SKM-1 treated with dmso at 0.1 percent for 144 hours (cell line): Measurements from ENCODE around the gene CHD3.
A peak's percentile ranks its signal among the peaks of the same experiment; 100 is the strongest.
"Not testable (repeated sequence)": the region's sequence is repeated elsewhere in the genome, so short reads cannot be mapped to it uniquely, and the experiment has no call there.

Experiments used
- DNase-seq: peaks from one replicate; lab custom pipeline; 2025; ENCODE audit not compliant: unreplicated experiment; lab: John Stamatoyannopoulos, UW

The CHD3 gene

DNA sequence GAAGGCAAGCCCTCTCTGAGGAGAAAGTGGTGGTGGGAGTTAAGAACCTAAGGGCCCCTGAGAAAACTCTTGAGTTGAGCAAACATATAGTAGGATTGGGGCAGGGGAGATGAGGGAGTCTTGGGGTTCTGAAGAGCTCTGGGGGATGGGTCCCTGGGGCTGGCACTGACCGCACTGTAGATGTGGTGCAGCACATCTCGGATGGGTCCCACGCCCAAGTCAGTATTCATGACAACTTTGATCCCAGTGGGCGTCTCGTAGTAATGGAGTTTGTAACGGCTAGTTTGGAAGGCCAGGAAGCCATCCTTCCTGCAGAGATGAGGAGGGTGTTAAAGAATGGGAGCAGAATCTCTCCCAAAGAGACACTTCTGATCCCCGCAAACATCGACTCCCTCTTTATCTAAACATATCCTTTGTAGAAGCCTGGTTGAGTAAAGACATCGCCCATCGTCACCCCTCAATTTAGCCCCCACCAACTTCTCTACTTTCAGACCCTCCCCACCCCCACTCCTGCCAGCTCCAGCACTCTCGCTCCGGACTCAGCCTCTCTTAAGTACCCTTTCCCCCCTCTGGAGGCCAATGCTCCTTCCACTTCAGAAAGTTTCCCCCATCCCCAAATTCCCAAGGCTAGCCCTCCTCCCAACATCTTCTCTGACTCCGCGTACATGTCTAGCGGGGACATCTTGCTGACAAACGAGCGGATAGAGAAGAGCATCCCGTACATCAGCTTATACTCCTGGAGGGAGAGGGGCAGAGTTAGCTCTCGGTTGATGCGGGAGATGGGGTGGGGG lies 42.4 kb downstream of the CHD3 start:
- DNase-seq = no peak

DNA sequence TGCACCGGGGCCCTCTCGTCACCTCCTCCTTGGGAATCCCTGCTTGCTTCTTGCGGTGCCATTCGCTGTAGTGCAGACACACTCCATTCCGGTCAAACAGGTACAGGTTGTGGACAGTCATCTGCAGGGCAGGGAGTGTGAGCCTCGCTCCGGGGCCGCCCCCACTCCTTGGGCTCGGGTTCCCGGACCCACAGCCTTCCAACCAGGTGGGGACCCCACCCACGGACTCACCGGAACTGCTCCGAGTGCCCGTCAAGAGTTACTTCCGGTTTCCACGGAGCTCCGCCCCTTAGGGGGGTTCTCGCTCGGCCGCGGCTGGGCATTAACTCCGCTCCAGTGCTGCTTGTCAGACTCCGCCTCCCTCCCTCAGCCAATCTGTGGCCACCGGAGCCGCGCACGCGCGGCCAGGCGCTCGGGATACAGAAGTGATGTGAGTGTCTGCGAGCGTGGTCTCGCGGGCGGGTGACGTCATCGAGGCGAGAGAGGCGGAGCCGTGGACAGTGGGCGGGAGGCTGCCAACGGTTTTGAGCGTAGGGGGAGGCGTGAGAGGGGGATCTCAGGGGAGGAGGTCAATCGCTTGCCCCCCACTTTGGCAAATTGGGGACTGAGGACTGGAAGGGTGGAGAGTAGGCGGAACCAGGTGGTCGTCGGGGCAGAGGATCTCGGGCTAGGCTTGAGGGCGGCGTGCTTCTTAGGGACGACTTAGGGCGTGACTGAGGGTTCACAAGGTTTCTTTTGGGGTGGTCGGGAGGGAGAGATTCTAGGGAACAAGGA lies 43.3 kb downstream of the CHD3 start, which contains the start of the genes CNTROB and TRAPPC1:
CNTROB (plus strand) TSS at position 498 of the 774 bp plus-strand sequence. CDS start 874 bp downstream, outside the sequence.
TRAPPC1 (minus strand) TSS at position 238 of the 774 bp plus-strand sequence; CDS start at position 121, 117 bp downstream.
- DNase-seq = peak; percentile 93

DNA sequence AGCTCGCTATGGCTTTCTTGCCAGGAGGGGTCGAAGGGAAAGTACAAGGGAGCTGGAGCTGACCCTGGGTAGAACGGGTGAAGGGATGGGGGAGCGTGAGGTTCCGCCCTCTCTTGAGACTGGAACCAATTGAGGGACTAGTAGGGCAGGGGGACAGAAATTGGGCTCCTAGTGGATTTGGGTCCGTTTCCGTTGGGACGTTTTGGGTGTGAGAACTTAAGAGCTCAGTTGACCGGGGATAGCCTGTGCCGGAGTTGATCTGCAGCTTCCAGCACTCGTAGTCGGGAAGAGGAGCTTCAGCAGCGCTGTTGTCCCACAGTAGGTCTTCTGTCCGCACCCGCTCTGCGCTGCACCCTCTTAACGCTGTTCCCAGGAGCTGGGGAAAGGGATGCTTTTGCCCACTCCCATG lies 43.9 kb downstream of the CHD3 start:
- DNase-seq = no peak

DNA sequence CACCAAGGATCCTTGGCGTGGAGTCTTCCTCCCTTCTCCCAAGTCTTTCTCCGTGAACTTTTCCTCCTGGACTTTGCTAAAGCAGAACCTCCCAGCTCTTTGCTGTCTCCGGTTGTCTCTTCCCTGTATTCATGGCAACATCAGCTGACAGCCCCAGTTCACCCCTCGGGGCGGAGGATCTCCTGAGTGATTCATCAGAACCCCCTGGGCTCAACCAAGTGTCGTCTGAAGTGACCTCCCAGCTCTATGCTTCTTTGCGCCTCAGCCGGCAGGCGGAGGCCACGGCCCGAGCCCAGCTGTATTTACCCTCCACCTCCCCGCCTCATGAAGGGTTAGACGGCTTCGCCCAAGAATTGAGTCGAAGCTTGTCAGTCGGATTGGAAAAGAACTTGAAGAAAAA lies 44.4 kb downstream of the CHD3 start:
- DNase-seq = no peak

DNA sequence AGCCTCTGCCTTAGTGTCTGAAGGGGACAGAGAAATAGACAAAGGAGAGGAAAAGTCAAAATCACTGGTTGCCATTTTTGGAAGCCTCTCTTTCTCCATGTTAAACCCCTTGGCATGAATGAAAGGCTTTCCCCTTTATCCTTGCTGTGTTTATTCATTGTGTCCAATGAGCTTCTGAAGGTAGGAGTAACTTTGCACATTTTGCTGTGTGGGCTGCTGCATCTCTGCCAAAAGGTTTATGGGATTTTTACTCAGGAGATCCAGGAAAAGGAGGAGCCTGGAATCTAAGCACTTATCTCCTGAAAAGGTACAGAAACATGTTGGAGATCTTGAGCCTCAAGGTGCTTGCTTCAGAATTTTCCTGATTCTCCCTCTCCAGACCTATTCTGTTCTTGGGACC lies 47.3 kb downstream of the CHD3 start:
- DNase-seq = no peak

DNA sequence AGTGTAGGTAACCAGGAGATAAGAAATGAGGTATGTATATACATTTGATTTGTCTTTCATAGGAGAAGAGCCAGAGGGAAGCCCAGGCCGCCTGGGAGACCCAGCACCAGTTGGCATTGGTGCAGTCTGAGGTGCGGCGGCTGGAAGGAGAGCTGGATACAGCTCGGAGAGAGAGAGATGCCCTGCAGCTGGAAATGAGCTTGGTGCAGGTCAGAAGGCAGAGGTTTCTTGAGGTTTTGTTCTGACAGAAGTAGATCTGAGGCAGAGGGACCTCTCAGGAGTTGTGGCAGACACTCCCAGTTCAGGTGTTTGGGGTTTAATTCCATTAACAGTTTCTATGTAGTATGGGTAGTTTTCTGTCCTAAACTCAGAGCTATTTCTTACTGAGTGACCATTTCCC lies 51.4 kb downstream of the CHD3 start:
- no peak for DNase-seq

DNA sequence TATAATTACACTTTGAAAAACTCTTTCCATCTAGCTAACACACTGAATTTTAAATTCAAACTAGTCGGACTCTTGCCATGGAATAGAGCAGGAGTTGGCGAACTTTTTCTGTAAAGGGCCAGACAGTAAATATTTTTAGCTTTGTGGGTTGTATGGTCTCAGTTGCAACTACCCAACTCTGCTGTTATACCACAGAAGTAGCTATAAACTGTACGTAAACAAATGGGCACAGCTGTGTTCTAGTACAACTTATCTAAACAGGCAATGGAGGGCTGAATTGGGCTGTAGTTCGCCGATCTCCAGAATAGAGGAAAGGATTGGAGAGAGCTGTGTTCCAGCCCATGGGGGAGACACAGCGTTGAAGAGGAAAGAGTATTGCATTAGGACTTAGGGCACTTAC lies 52.2 kb downstream of the CHD3 start:
- DNase-seq = no peak

DNA sequence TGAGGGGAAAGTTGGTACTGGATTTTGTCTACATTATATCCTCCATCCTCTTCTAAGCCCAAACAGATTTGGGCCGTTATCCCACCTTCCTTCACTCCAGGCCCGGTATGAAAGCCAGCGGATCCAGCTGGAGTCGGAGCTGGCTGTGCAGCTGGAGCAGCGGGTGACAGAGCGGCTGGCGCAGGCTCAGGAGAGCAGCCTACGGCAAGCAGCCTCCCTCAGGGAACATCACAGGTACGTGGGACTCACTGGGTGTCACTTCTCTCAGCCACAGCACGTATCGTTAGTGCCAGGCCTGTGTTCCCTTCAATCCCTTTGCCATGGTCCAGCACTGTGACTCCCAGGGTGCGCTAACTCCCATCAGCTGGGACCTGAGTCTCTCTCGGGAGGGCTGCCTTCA lies 54.7 kb downstream of the CHD3 start:
- DNase-seq = no peak

DNA sequence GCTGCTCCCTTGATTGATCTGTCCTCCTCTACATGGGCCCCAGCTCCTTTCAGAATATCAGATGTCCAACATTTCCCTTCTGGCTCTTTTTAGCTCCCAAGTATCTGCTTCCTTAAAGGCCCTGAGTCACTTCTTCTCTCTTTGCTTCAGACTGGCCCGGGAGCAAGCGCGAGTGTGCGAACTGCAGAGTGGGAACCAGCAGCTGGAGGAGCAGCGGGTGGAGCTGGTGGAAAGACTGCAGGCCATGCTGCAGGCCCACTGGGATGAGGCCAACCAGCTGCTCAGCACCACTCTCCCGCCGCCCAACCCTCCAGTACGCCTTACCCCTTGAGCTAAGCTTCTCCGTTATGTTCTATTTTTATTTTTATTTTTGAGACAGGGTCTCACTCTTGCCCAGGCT lies 55.7 kb downstream of the CHD3 start:
- no peak for DNase-seq

DNA sequence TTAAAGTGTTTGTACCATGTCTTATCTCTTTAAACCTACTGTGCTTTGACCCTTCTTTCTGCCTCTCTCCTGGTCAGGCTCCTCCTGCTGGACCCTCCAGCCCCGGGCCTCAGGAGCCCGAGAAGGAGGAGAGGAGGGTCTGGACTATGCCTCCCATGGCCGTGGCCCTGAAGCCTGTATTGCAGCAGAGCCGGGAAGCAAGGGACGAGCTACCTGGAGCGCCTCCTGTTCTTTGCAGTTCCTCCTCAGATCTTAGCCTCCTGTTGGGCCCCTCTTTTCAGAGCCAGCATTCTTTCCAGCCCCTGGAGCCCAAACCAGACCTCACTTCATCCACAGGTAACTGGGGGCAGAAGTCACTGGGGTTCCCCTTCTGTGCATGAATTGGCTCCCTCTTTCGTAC lies 57.1 kb downstream of the CHD3 start:
- no peak for DNase-seq

DNA sequence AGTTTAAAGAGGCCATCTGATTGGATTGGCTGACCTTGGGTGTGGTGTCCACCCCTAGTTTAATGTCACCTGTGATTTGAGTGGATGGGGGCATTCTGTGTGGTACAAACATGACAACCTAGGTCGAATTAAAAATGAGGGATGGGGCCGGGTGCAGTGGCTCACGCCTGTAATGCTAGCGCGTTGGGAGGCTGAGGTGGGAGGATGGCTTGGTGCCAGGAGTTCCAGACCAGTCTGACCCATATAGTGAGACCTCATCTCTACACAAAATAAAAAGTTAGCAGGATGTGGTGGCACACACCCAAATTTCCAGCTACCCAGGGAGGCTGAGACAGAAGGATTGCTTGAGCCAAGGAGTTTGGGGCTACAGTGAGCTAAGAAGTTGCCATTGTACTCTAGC lies 57.9 kb downstream of the CHD3 start:
- DNase-seq = no peak

DNA sequence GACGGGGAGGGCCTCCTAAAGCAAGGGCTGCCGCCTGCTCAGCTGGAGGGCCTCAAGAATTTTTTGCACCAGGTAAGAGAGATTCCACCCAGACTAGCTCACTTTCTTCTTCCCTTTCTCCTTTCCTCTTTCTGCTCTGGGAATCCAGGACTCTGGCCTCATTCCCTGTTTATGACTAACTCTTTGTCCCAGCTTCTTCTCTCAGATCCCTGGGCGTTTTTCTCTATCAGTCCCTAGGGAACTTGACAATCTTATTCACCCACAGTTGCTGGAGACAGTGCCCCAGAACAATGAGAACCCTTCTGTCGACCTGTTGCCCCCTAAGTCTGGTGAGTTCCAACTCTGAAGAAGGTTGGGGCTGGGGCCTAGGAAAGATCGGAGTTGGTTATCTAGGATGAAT lies 59.1 kb downstream of the CHD3 start:
- no peak for DNase-seq

DNA sequence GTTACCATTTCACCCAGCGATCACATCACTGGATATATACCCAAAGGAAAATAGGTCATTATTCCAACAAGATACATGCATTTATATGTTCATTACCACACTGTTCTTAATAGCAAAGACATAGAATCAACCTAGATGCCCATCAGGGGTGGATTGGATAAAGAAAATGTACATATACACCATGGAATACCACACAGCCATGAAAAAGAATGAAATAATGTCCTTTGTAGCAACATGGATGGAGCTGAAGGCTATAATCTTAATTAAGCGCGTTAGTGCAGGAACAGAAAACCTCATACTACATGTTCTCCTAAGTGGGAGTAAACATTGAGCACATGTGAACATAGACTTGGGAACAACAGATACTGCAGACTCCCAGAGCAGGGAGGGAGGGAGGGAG lies 62.0 kb downstream of the CHD3 start:
- no peak for DNase-seq

DNA sequence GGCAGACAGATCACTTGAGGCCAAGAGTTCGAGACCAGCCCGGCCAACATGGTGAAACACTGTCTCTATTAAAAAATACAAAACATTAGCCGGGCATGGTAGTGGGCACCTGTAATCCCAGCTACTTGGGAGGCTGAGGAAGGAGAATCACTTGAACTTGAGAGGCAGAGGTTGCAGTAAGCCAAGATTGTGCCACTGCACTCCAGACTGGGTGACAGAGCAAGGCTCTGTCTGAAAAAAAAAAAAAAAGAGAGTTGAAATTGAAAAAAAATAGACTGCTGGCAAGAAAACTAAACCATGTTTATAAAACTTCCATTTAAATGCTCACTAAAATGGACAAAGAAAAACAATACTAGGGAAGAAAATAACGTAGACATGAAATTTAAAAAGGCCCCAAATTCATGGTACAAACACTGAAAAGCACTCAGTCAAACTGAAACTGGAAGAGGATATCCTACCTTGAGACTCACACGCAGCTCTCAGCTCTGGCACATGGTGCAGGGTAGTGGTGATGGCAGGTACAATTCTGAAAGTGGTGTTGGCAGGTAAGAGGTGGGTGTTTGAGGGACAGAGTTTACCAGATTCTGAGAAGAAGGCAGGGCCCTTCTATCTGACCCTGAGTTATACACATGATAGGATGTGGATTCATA lies 62.7 kb downstream of the CHD3 start:
- no peak for DNase-seq

DNA sequence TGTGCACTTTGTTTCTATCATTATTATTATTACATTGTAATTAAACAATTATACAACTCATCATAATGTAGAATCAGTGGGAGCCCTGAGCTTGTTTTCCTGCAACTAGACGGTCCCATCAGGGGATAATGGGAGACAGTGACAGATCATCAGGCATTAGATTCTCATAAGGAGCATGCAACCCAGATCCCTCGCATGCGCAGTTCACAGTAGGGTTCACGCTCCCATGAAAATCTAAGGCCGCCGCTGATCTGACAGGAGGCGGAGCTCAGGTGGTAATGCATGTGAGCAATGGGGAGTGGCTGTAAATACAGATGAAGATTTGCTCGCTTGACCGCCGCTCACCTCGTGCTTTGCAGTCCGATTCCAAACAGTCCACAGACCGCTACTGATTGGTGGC lies 64.7 kb downstream of the CHD3 start:
- DNase-seq = not testable (repeated sequence)

DNA sequence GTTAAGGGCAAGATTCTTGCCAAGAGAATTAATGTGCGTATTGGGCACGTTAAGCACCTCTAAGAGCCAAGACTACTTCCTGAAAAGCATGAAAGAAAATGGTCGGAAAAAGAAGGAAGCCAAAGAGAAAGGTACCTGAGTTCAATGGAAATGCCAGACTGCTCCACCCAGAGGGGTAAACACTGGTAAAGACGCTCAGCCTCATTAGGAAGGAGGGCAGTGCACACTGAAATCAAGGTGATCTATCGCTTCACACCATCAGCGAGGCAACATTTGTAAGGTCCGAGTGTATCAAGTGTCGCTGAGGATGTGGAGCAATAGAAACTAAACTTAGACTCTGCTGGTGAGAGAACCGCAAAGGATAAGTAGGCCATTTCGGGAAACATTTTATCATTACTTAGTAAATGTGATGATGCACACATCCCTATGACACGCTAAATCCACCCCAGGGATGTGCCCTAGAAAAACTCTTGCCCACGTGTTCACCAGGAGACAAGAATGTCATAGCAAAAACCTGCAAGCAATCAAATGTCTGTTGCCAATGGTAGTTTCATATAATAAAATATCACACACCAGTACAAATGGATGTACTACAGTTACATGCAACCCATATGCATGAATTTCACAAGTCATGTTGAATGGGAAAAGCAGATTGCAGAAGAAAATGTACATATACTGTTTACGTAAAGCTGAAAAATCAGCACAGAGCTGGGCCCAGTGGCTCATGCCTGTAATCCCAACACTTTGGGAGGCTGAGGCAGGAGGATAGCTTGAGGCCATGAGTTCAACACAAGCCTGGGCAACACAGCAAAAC lies 67.0 kb downstream of the CHD3 start:
- no peak for DNase-seq

DNA sequence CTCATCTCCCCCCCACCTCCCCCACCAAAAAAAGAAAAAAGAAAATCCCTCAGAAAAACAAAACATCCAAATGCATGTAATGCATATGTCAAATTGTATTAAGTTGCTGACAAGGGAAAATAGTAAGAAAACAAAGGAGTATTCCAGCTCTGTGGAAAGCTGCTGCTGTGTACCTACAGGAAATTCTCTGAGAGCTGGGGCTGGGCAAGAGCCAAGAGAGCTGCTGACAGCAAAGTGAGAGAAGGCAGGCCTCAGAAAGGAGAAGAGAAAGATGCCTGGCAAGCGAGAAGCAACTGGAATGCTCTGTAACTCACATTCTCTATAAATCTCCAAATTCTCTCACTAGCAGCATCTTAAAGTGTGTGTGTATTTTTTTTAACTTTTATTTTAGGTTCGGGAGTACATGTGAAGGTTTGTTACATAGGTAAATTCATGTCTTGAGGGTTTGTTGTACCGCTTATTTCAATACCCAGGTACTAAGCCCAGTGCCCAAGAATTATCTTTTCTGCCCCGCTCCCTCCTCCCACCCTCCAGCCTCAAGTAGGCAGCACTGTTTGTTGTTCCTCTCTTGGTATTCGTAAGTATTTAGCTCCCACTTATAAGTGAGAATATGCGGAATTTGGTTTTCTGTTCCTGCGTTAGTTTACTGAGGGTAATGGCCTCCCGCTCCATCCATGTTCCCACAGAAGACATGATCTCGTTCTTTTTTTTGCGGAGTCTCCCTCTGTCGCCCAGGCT lies 67.8 kb downstream of the CHD3 start:
- DNase-seq = no peak

DNA sequence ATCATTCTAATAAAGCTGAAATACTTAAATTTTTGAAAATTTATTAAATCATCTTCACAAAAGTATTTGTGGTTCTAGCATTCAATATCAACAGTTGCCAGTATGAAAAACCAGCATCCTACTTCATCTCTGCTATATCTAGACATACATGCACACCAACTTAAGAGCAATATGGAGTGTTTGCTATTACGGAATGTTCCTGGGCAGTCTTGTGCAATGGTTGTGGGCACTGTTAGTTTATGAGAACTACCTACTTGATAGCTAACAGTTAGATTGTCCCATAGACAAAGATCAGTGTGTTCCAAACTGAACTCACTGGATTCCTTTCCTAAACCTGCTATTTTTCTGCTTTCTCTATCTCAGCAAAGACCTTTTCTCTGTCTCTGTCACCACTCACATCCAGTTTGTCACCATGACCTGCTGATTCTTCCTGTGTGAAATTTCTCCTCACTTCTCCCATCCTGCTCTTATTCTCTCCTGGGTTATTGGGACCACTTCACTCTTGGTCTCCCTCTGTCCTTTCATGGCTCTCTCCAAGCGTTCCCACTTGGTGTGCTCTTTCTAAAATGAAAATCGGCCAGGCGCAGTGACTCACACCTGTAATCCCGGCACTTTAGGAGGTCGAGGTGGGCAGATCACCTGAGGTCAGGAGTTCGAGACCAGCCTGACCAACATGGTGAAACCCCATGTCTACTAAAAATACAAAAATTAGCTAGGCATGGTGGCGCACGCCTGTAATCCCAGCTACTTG lies 71.1 kb downstream of the CHD3 start:
- DNase-seq = peak; percentile 8

DNA sequence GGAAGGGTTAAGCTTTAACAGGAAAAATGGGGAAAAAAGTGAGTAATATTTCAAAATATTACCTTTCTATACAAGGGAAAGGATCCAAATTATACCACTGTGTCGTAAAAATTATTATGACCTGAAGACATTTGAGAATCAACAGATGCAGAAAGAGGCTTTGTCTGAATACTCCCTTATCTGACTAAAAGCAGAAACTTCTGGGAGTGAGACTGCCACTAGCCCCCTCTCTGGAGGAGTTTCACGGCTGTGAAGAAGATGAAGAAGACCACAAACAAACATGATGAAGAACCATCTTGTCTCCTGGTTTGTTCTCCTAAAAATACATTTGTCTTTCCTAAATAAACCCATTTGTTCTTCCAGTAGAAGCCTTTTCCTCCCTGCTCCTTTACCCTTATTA lies 72.8 kb downstream of the CHD3 start:
- no peak for DNase-seq
